Thyroid gland (tissue), 4 donors: Measurements from ENCODE around the gene JDP2.

Source experiments
- POLR2A ChIP-seq, 2 donors: fragments of 450-650 bp; IDR thresholded peaks; one replicate each; pipeline ENCODE4 v1.6.1; 2017; ENCODE audit warnings: antibody characterized with exemption in 2 of 2, mild to moderate bottlenecking in 2 of 2, moderate library complexity in 1 of 2
- TF ChIP-seq, protein P1 (sequence below), 6 experiments: fragments of 200-600 bp in 3 of 6; fragments of 450-650 bp in 3 of 6; sonication (generic) in 3 of 6; IDR thresholded peaks; one replicate each; pipeline ENCODE4 v1.5.1; 2016 to 2019; ENCODE audit warnings: antibody characterized with exemption in 6 of 6, mild to moderate bottlenecking in 2 of 6, inconsistent platforms in 1 of 6, moderate library complexity in 1 of 6

DNA sequence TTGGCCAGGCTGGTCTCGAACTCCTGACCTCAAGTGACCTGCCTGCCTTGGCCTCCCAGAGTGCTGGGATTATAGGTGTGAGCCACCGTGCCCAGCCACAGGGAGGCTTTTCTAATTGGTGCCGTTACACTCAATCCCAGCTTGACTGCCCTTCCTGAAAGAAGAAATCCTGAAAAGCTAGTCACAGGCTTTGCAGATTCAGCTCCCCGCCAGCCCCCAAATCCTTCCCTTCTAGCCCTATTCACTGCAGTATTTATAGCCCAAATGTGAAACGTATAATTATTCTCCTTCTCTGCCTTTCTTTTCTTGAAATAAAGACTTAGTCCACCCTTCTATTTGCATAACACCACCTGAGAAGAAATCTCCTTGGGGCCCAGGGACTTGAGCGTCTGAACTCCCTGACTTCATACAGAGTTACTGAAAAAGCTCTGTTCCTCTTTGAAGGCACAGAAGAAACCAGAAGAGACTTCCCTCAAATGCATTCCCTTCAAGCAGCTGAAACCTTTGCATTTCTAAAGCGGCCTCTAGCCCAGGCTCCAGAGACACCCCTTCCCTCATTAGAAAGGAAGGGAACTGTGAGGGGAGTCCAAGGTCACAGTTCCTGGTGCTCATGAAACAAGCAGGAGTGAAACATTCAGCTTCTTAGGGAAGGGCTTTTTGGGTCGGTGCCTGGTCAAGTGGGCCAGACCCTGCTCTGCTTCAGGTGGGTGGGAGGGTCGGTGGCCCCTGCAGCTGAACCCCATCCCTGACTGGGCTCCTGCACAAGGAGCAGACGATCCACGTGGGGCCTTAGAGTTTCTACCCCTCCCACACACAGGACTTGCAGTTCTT, 52.2 kb downstream of the JDP2 start:
- TF ChIP-seq, protein P1, sequence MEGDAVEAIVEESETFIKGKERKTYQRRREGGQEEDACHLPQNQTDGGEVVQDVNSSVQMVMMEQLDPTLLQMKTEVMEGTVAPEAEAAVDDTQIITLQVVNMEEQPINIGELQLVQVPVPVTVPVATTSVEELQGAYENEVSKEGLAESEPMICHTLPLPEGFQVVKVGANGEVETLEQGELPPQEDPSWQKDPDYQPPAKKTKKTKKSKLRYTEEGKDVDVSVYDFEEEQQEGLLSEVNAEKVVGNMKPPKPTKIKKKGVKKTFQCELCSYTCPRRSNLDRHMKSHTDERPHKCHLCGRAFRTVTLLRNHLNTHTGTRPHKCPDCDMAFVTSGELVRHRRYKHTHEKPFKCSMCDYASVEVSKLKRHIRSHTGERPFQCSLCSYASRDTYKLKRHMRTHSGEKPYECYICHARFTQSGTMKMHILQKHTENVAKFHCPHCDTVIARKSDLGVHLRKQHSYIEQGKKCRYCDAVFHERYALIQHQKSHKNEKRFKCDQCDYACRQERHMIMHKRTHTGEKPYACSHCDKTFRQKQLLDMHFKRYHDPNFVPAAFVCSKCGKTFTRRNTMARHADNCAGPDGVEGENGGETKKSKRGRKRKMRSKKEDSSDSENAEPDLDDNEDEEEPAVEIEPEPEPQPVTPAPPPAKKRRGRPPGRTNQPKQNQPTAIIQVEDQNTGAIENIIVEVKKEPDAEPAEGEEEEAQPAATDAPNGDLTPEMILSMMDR (IDR thresholded peaks at IDR 0.05): no peak
- TF ChIP-seq POLR2A (IDR thresholded peaks at IDR 0.05): no peak
